ENCODE measurements around the gene ZNF157. TPM values are rescaled to one million over a fixed set of nuclear protein-coding genes. Genes with fewer than 3 reads are reported as not detected.

Gene ZNF157
- polyA plus RNA-seq, 3 donors, result not detected

DNA sequence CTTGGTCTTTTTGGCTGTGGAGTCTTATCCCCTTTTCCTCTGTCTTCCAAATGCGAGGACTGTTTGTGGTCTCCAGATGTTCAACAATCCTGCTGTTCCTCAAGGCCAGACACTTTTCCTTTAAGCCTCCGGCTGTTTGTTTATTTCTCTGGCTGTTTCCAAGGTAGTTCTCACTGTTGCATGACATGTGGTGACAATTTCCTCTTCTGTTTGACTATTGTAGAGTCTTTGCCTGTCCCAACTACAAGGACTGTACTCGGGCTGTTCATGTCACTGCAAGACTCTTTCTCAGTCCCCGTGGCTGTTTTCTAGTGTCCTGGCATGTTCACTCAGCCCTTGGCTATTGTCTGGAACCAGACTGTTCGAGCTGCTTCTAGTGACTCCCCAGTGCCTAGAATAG is 50.6 kb downstream of the ZNF157 start:
- H3K4me3 ChIP-seq (replicated peaks in 1 of 3; ENCODE audit: low read depth in 2 of 3, low read length in 3 of 3), result no peak overlapping the region
- no peak overlapping the region for H3K4me2 ChIP-seq (replicated peaks; ENCODE audit: extremely low read depth, low read length, poor library complexity, severe bottlenecking)
- Mint-ChIP-seq H3K27me3 (ENCODE audit: low read depth in 3 of 3) (peaks cover 0 to 7% (median 0%) of the 10 kb centered on the region in 3 donors), H3K9me3 (peaks cover 17 to 54% (median 25%) of the 10 kb centered on the region in 7 donors), H3K36me3 (no peaks in the 10 kb centered on the region), H3K4me1 (no peaks in the 10 kb centered on the region), H3K4me3 (no peak overlapping the region), H3K27ac (no peak overlapping the region)
- H3K9ac ChIP-seq (ENCODE audit: insufficient read depth, low read length, poor library complexity, severe bottlenecking), result no peak overlapping the region
- TF ChIP-seq, protein P1, sequence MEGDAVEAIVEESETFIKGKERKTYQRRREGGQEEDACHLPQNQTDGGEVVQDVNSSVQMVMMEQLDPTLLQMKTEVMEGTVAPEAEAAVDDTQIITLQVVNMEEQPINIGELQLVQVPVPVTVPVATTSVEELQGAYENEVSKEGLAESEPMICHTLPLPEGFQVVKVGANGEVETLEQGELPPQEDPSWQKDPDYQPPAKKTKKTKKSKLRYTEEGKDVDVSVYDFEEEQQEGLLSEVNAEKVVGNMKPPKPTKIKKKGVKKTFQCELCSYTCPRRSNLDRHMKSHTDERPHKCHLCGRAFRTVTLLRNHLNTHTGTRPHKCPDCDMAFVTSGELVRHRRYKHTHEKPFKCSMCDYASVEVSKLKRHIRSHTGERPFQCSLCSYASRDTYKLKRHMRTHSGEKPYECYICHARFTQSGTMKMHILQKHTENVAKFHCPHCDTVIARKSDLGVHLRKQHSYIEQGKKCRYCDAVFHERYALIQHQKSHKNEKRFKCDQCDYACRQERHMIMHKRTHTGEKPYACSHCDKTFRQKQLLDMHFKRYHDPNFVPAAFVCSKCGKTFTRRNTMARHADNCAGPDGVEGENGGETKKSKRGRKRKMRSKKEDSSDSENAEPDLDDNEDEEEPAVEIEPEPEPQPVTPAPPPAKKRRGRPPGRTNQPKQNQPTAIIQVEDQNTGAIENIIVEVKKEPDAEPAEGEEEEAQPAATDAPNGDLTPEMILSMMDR (IDR thresholded peaks at IDR 0.05), result no peak
- H3K4me1 ChIP-seq (ENCODE audit: control insufficient read depth in 1 of 2, insufficient read depth in 2 of 2, low read length in 2 of 2), result no peaks in the 10 kb centered on the region
- no peaks in the 10 kb centered on the region for H3K79me2 ChIP-seq (ENCODE audit: insufficient read depth, low read length)
- peaks cover 12 to 17% of the 10 kb centered on the region in 2 donors for H3K9me3 ChIP-seq (replicated peaks in 1 of 2; ENCODE audit: control insufficient read depth in 1 of 2, insufficient read depth in 1 of 2, low read length in 2 of 2)
- H3K36me3 ChIP-seq (replicated peaks in 1 of 2; ENCODE audit: control insufficient read depth in 1 of 2, insufficient read depth in 2 of 2, low read length in 2 of 2), result no peaks in the 10 kb centered on the region
- no peaks in the 10 kb centered on the region for H3K27me3 ChIP-seq (ENCODE audit: control insufficient read depth in 2 of 2, insufficient read depth in 2 of 2, low read length in 2 of 2)
- no CpG with 5 or more reads among the region's 5 CpGs for WGBS (ENCODE audit: insufficient coverage)
- intact Hi-C loops (cut with micrococcal nuclease), result no loop called here
- no peaks in the 10 kb centered on the region for H4K20me1 ChIP-seq (ENCODE audit: insufficient read depth, low read length)
- no peak for DNase-seq
- H3K27ac ChIP-seq (ENCODE audit: low read depth in 1 of 2, low read length in 2 of 2), result no peak overlapping the region
- no peak overlapping the region for H2AFZ ChIP-seq (ENCODE audit: insufficient read depth, low read depth, low read length, poor library complexity, severe bottlenecking)

DNA sequence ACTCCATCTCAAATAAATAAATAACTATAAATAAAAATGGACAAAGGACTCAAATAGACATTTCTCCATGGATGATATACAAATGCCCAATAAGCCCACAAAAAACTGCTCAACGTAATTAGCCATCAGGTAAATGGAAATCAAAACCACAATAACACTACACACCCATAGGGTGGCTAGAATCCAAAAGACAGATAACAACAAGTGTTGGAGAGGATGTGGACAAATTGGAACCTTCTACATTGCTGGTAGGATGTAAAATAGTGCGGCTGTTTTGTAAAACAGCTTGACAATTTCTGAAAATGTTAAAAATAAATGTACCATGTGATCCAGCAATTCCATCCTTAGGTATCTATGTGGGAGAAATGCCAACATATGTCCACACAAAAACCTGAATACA is 52.1 kb downstream of the ZNF157 start:
- WGBS (ENCODE audit: insufficient coverage), result no CpG with 5 or more reads among the region's 2 CpGs
- no peak overlapping the region for H3K27ac ChIP-seq (ENCODE audit: low read depth in 1 of 2, low read length in 2 of 2)
- H3K9ac ChIP-seq (ENCODE audit: insufficient read depth, low read length, poor library complexity, severe bottlenecking), result no peak overlapping the region
- peaks cover 4 to 14% of the 10 kb centered on the region in 2 donors for H3K9me3 ChIP-seq (replicated peaks in 1 of 2; ENCODE audit: control insufficient read depth in 1 of 2, insufficient read depth in 1 of 2, low read length in 2 of 2)
- H3K4me2 ChIP-seq (replicated peaks; ENCODE audit: extremely low read depth, low read length, poor library complexity, severe bottlenecking), result no peak overlapping the region
- H3K4me3 ChIP-seq (replicated peaks in 1 of 3; ENCODE audit: low read depth in 2 of 3, low read length in 3 of 3), result no peak overlapping the region
- H3K79me2 ChIP-seq (ENCODE audit: insufficient read depth, low read length), result no peaks in the 10 kb centered on the region
- H3K27me3 Mint-ChIP-seq (ENCODE audit: low read depth in 3 of 3), result peaks cover 0 to 7% (median 0%) of the 10 kb centered on the region in 3 donors
- no peaks in the 10 kb centered on the region for H3K27me3 ChIP-seq (ENCODE audit: control insufficient read depth in 2 of 2, insufficient read depth in 2 of 2, low read length in 2 of 2)
- H3K4me1 Mint-ChIP-seq, result no peaks in the 10 kb centered on the region
- no peak overlapping the region for H3K4me3 Mint-ChIP-seq
- DNase-seq, result no peak
- no peaks in the 10 kb centered on the region for H3K36me3 ChIP-seq (replicated peaks in 1 of 2; ENCODE audit: control insufficient read depth in 1 of 2, insufficient read depth in 2 of 2, low read length in 2 of 2)
- intact Hi-C loops (cut with micrococcal nuclease), result no loop called here
- H3K9me3 Mint-ChIP-seq, result peaks cover 13 to 42% (median 17%) of the 10 kb centered on the region in 7 donors
- H3K36me3 Mint-ChIP-seq, result no peaks in the 10 kb centered on the region
- no peak overlapping the region for H3K27ac Mint-ChIP-seq
- H2AFZ ChIP-seq (ENCODE audit: insufficient read depth, low read depth, low read length, poor library complexity, severe bottlenecking), result no peak overlapping the region
- no peaks in the 10 kb centered on the region for H3K4me1 ChIP-seq (ENCODE audit: control insufficient read depth in 1 of 2, insufficient read depth in 2 of 2, low read length in 2 of 2)
- no peaks in the 10 kb centered on the region for H4K20me1 ChIP-seq (ENCODE audit: insufficient read depth, low read length)
- TF ChIP-seq, protein P1 (IDR thresholded peaks at IDR 0.05), result no peak
